Measurements from ENCODE around the gene RTF1.

DNA sequence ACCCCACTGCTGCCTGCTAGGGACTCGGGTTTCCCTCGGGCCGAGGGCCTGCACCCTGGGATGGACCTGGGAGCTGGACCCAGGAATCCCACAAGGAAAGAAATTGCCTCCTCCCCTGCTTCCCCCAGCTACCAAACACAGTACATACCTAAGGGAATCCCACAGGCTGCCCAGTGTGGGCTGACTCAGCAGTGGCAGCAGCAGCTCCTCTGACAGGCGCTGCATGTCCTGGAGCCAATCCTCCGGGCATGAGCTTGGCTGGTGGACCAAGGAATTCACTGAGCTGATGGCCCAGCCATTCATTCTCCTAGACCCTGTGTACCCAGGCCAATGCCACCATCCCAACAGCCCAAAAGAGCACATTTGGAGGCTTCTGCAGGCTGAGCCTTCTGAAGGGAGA is 106.2 kb downstream of the RTF1 start:
- TF ChIP-seq, protein P1, sequence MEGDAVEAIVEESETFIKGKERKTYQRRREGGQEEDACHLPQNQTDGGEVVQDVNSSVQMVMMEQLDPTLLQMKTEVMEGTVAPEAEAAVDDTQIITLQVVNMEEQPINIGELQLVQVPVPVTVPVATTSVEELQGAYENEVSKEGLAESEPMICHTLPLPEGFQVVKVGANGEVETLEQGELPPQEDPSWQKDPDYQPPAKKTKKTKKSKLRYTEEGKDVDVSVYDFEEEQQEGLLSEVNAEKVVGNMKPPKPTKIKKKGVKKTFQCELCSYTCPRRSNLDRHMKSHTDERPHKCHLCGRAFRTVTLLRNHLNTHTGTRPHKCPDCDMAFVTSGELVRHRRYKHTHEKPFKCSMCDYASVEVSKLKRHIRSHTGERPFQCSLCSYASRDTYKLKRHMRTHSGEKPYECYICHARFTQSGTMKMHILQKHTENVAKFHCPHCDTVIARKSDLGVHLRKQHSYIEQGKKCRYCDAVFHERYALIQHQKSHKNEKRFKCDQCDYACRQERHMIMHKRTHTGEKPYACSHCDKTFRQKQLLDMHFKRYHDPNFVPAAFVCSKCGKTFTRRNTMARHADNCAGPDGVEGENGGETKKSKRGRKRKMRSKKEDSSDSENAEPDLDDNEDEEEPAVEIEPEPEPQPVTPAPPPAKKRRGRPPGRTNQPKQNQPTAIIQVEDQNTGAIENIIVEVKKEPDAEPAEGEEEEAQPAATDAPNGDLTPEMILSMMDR (IDR thresholded peaks at IDR 0.05 in 4 of 5, conservative IDR thresholded peaks at IDR 0.05 in 1 of 5) = no peak
- TF ChIP-seq POLR2A (IDR thresholded peaks at IDR 0.05) = no peak
